T-helper 1 cell treated with Interleukin-12 subunit alpha and Interleukin-12 subunit beta and Interleukin-4 antibody, amounts not matched to agents 30 μg/mL and 1 μg/mL, for 36 hours (primary cell): ENCODE measurements around the gene CTRL.

Experiments
- H3K27ac Mint-ChIP-seq: one replicate; pipeline ENCODE4 v1.8.0; 2021; ENCODE audit warnings: mild to moderate bottlenecking, mixed read lengths
- H3K27me3 Mint-ChIP-seq: one replicate; pipeline ENCODE4 v1.8.0; 2021; ENCODE audit warnings: low read depth, mixed read lengths
- H3K36me3 Mint-ChIP-seq: one replicate; pipeline ENCODE4 v1.8.0; 2021; ENCODE audit warnings: low read depth, mixed read lengths
- H3K4me1 Mint-ChIP-seq: one replicate; pipeline ENCODE4 v1.8.0; 2021; ENCODE audit warnings: low read depth, mixed read lengths
- H3K4me3 Mint-ChIP-seq: one replicate; pipeline ENCODE4 v1.8.0; 2021; ENCODE audit warnings: mild to moderate bottlenecking, moderate library complexity, mixed read lengths
- H3K9me3 Mint-ChIP-seq: one replicate; pipeline ENCODE4 v1.8.0; 2021; ENCODE audit warnings: mixed read lengths

Gene CTRL

DNA sequence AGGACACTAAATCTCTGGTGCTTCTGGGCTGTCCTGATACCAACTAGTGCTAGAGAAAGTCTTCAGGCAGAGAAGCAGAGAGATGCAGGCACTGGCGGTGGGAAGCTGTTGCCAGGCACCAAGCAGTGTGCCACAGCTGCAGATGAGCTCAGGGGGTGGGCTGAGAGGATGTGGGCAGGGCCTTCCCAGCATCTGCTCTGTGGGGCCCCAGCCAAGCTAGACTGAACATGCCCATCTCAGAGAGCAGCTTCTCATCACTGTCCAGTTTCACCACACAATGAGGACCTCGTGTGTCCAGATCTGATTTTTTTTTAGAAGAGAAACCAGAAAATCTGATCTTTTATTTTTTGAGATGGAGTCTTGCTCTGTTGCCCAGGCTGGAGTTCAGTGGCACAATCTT lies 21.5 kb downstream of the CTRL start:
- H3K4me3 Mint-ChIP-seq, result peak overlapping the region; percentile 7
- no peaks in the 10 kb centered on the region for H3K9me3 Mint-ChIP-seq
- H3K27me3 Mint-ChIP-seq, result no peaks in the 10 kb centered on the region
- peaks cover 16% of the 10 kb centered on the region for H3K36me3 Mint-ChIP-seq
- H3K4me1 Mint-ChIP-seq, result peaks cover 17% of the 10 kb centered on the region
- H3K27ac Mint-ChIP-seq, result peak overlapping the region; percentile 63

DNA sequence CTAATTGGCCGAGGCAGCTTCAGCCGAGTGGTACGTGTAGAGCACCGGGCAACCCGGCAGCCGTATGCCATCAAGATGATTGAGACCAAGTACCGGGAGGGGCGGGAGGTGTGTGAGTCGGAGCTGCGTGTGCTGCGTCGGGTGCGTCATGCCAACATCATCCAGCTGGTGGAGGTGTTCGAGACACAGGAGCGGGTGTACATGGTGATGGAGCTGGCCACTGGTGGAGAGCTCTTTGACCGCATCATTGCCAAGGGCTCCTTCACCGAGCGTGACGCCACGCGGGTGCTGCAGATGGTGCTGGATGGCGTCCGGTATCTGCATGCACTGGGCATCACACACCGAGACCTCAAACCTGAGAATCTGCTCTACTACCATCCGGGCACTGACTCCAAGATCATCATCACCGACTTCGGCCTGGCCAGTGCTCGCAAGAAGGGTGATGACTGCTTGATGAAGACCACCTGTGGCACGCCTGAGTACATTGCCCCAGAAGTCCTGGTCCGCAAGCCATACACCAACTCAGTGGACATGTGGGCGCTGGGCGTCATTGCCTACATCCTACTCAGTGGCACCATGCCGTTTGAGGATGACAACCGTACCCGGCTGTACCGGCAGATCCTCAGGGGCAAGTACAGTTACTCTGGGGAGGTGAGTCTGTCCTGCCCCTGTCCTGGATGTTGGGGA lies 22.5 kb downstream of the CTRL start:
- peaks cover 14% of the 10 kb centered on the region for H3K36me3 Mint-ChIP-seq
- no peak overlapping the region for H3K4me3 Mint-ChIP-seq
- H3K4me1 Mint-ChIP-seq, result peaks cover 15% of the 10 kb centered on the region

DNA sequence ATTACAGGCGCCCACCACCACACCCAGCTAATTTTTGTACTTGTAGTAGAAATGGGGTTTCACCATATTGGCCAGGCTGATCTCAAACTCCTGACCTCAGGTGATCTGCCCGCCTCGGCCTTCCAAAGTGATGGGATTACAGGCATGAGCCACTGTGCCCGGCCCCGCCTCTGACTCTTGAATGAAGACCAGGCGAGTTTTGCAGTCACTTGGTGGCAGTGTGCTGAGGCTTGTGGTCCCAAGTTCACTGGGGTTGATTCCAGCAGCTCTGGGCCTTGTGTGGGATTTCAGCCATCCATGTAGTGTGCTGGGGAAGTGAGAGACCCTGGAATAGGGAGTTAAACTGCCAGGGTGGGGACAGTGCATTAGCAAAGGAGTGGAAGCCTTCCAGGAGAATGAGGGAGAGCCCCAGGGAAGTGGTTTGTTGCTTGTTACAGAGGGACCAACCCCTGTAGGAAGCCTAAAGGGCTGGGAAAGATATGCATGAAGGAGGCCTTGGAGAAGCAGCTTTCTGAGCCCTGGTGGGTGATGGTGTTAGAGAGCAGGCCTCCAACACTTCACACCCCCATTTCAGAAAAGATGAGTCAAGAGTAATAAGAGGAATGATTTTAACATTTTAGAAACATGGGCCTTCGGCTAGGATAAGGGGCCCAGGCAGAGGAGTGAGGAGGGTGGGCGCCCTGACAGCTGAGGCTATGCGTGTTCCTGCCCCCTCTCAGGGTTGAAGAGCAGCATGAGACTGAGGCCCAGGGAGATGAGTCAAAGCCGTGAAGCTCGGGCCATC lies 24.1 kb downstream of the CTRL start:
- Mint-ChIP-seq H3K4me3 (no peak overlapping the region), H3K9me3 (no peaks in the 10 kb centered on the region), H3K27me3 (no peaks in the 10 kb centered on the region), H3K36me3 (peaks cover 17% of the 10 kb centered on the region), H3K4me1 (peaks cover 15% of the 10 kb centered on the region), H3K27ac (peak overlapping the region; percentile 0)

More for the DNA sequence above, 22.5 kb downstream of the CTRL start:
- Mint-ChIP-seq H3K9me3 (no peaks in the 10 kb centered on the region), H3K27me3 (no peaks in the 10 kb centered on the region), H3K27ac (peak overlapping the region; percentile 75)

DNA sequence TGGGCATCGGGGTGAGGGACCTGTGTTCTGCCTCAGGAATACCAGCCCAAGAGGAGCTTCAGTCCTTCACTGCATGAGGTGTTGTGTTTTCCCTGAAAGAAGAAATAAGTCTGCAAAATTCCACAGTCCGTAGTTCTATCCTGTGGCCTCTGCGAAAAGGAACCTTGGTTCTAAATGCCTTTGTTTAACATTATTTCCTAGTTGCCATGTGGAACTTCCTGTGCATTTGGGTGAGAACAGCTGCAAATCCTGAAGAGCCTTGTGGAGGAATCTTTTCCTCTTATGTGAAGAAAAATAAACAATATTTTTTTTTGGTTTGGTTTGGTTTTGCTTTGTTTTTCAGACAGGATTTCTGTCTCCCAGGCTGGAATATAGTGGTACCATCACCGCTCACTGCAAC lies 28.8 kb downstream of the CTRL start:
- no peak overlapping the region for H3K4me3 Mint-ChIP-seq
- peaks cover 3% of the 10 kb centered on the region for H3K4me1 Mint-ChIP-seq
- no peak overlapping the region for H3K27ac Mint-ChIP-seq
- no peaks in the 10 kb centered on the region for H3K27me3 Mint-ChIP-seq
- H3K9me3 Mint-ChIP-seq, result no peaks in the 10 kb centered on the region
- peaks cover 6% of the 10 kb centered on the region for H3K36me3 Mint-ChIP-seq

DNA sequence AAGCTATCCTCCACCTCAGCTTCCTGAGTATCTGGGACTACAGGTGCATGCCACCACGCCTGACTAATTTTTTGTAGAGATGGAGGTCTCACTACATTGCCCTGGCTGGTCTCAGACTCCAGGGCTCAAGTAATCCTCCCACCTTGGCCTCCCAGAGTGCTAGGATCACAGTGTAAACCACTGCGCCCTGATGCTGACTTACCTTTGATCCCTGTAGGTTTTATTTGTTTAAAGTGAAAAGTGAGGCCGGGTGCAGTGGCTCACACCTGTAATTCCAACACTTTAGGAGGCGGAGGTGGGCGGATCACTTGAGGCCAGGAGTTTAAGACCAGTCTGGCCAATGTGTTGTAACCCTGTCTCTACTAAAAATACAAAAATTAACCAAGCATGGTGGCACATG lies 29.9 kb downstream of the CTRL start:
- H3K36me3 Mint-ChIP-seq, result peaks cover 7% of the 10 kb centered on the region
- H3K4me3 Mint-ChIP-seq, result no peak overlapping the region
- no peaks in the 10 kb centered on the region for H3K9me3 Mint-ChIP-seq
- no peaks in the 10 kb centered on the region for H3K27me3 Mint-ChIP-seq
- no peak overlapping the region for H3K27ac Mint-ChIP-seq
- peaks cover 5% of the 10 kb centered on the region for H3K4me1 Mint-ChIP-seq

DNA sequence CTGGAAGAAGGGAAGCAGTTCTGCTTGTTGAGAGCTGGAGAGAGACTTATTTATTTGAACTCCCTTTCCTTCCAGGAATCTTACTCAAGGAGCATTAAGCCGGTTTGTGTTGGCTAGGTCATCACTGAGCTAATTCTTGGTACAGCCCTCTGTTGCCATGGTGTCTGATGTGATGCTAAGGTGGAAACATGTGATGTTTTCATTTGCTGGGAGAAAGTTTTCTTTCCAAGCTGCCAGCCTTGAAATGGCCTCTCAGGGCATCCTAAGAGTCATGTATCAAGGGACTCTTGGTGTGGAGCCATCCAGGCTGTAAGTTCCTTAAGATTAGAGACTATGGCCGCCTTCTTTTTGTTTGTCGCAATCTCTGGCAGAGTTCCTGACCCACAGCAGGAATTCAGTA lies 34.4 kb downstream of the CTRL start:
- Mint-ChIP-seq H3K36me3 (peaks cover 2% of the 10 kb centered on the region), H3K27ac (no peak overlapping the region), H3K4me1 (peaks cover 23% of the 10 kb centered on the region), H3K27me3 (no peaks in the 10 kb centered on the region), H3K4me3 (no peak overlapping the region), H3K9me3 (no peaks in the 10 kb centered on the region)

DNA sequence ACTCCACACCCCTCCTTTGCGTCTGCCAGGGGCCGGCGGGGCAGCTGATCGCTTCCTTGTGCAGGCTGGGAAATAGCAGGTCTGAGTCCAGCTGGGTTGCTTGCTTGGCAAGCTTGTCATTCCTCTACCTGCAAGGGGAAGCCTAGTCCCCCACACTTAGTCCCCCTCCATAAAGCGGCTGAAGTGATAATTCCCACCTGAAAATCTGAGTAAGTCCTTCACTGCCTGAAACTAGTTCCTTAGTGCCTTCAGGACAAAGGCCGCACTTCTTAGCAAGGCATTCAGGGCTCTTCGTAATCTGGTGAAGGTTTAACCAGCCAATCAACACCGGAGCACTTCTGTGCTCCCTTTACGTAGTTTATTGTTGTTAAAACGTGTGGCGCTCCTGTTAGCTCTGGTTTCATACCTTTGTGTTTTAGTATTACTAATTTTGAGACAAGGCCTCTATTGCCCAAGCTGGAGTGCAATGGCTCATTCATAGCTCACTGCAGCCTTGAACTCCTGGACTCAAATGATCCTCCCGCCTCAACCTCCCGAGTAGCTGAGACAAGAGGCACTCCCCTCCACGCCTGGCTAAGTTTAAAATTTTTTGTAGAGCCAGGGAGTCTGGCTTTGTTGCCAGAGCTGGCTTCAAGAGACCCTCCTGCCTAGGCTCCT lies 37.8 kb downstream of the CTRL start:
- peaks cover 23% of the 10 kb centered on the region for H3K4me1 Mint-ChIP-seq
- H3K27ac Mint-ChIP-seq, result peak overlapping the region; percentile 94
- no peaks in the 10 kb centered on the region for H3K27me3 Mint-ChIP-seq
- peaks cover 2% of the 10 kb centered on the region for H3K36me3 Mint-ChIP-seq
- H3K9me3 Mint-ChIP-seq, result no peaks in the 10 kb centered on the region
- peak overlapping the region; percentile 95 for H3K4me3 Mint-ChIP-seq

DNA sequence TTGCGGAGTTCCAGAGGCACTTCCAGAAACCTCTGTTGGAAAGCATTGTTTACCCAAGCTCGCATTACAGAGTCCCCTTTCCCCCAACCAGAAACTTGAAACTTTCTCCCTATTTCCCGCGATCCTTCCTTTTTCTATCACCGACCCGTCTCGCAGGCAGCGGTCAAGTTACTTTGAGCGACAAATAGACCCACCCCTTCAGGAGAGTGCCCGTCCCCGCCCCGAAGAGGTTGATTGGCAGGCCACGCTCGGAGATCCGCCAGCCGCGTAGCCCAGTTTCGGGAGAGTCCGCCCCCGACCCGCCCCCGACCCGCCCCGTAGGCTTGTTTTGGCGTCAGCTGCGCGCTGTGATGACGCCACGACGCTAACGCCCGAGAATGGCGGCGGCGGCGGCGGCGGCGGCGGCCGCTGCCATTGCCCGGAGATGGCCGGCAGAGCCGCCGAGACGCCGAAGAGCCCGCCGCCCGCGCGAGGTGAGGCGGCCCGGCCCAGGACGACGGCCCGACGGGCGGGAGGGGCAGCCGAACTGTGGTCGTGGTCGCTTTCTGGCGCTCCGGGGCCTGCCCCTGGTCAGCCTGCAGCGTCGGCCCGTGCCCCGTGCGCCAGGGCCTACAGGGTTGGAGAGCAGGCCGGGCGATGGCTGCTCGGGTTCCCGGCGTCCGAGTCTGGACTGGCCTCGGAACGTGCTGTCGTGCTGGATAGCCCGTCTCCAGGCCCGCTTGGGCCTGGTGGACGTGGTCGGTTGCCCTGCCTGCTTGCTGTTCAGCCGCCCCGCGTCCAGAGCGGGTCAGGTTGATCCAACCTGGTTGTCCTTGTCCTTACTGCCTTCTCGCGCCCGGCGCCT lies 38.5 kb downstream of the CTRL start, which contains the start of gene PSKH1:
Gene PSKH1 (plus strand): TSS at position 356 of the 844 bp plus-strand sequence. CDS start 15,496 bp downstream, outside the sequence.
- H3K27me3 Mint-ChIP-seq, result no peaks in the 10 kb centered on the region
- H3K4me3 Mint-ChIP-seq, result peak within 1 kb of the TSS; percentile 95
- H3K27ac Mint-ChIP-seq, result peak within 1 kb of the TSS; percentile 94
- no peaks in the 10 kb centered on the region for H3K9me3 Mint-ChIP-seq
- H3K4me1 Mint-ChIP-seq, result peaks cover 20% of the 10 kb centered on the region
- peaks cover 2% of the 10 kb centered on the region for H3K36me3 Mint-ChIP-seq

DNA sequence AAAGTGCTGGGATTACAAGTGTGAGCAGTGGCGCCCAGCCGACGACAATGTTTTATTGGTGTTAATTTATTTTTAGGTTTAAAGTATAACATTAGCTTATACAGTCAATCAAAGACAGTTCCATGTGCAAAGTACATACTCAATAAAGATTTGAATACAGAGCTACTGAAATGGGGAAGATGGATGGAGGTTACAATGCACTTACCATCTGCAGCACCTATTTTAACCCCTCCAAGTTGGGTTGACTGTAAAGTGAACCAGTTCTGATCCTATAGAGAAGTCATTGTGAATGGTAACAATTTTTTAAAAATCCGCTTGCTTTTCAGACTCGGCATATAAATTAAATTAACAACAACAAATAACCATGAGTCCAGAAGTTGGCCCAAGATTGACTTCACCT lies 39.3 kb downstream of the CTRL start:
- Mint-ChIP-seq H3K27ac (peak overlapping the region; percentile 88), H3K4me1 (peaks cover 20% of the 10 kb centered on the region)

DNA sequence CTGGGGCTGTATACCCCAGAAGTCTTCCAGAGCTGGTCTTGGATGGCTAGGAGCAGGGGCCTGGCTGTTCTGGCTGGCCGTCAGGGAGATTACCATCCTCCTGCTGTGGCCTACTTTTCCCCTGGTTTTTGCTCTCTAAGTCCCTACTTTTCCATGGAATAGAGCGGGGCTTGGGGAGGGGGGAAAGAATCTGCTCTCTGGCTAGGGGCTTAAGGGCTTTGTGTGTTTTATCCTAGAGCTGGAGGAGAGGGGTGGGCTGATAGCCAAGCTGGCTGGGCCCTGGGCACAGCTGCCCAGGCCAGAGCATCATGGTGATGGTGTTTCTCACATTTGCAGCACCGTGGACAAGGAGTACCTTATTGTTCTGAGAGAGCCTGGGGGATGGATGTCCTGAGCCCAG lies 43.3 kb downstream of the CTRL start:
- Mint-ChIP-seq H3K9me3 (no peaks in the 10 kb centered on the region), H3K36me3 (peaks cover 11% of the 10 kb centered on the region), H3K4me1 (peaks cover 7% of the 10 kb centered on the region), H3K27ac (no peak overlapping the region), H3K27me3 (no peaks in the 10 kb centered on the region), H3K4me3 (no peak overlapping the region)

More for the DNA sequence above, 39.3 kb downstream of the CTRL start:
- H3K9me3 Mint-ChIP-seq, result no peaks in the 10 kb centered on the region
- no peaks in the 10 kb centered on the region for H3K27me3 Mint-ChIP-seq
- H3K4me3 Mint-ChIP-seq, result peak overlapping the region; percentile 90
- H3K36me3 Mint-ChIP-seq, result peaks cover 2% of the 10 kb centered on the region

DNA sequence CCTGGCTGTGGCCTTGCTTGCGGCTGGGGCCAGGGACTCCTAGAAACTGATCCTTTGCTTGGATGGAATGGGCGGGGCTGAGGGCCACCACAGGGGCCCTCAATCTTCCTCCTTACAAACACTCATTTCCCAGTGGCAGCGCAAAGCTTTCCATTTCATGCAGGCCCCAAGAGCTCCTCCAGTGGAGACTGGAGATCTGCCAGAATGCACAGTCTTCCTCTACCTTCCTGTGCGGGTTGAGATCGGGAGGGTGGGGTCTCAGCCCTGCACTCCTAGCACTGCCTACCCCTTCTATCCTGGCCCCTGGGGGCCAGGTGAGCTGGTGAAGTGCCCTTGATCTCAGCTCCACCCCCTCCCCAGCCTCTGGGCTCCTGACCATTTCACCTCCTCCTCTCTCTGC lies 45.3 kb downstream of the CTRL start:
- no peaks in the 10 kb centered on the region for H3K4me1 Mint-ChIP-seq
- H3K36me3 Mint-ChIP-seq, result peaks cover 17% of the 10 kb centered on the region
- H3K27ac Mint-ChIP-seq, result peak overlapping the region; percentile 36
- H3K9me3 Mint-ChIP-seq, result no peaks in the 10 kb centered on the region
- H3K27me3 Mint-ChIP-seq, result no peaks in the 10 kb centered on the region
- H3K4me3 Mint-ChIP-seq, result no peak overlapping the region

DNA sequence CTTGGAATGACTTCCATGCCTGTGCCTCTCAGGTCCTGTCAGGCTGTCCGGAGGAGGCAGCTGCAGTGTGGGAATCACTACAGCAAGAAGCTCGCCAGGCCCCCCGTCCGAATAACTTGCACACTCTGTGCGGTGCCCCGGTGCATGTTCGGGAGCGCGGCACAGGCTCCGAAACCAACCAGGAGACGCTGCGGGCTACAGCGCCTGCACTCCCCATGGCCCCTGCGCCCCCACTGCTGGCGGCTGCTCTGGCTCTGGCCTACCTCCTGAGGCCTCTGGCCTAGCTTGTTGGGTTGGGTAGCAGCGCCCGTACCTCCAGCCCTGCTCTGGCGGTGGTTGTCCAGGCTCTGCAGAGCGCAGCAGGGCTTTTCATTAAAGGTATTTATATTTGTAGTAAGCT lies 45.7 kb downstream of the CTRL start:
- H3K27me3 Mint-ChIP-seq, result no peaks in the 10 kb centered on the region
- no peaks in the 10 kb centered on the region for H3K9me3 Mint-ChIP-seq
- H3K27ac Mint-ChIP-seq, result no peak overlapping the region

DNA sequence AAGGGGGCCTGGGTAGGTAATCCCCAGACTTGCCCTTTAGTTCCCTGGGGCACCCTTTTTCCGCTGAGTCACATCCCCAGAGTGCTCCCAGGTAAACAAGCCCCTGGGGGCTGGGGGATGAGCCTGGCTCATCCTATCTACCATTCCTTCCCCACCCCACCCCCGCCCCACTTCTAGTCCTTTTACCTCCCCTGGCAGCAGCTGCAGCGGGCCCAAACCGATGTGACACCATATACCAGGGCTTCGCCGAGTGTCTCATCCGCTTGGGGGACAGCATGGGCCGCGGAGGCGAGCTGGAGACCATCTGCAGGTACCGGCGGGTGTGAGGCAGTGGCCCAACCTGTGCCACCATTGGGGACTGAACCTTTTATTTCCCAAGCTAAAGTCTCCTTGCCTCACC lies 46.1 kb downstream of the CTRL start:
- H3K36me3 Mint-ChIP-seq, result peaks cover 21% of the 10 kb centered on the region
- no peak overlapping the region for H3K4me3 Mint-ChIP-seq
- no peaks in the 10 kb centered on the region for H3K4me1 Mint-ChIP-seq
- H3K27me3 Mint-ChIP-seq, result no peaks in the 10 kb centered on the region
- no peaks in the 10 kb centered on the region for H3K9me3 Mint-ChIP-seq
- H3K27ac Mint-ChIP-seq, result no peak overlapping the region

More for the DNA sequence above, 45.7 kb downstream of the CTRL start:
- no peaks in the 10 kb centered on the region for H3K4me1 Mint-ChIP-seq
- peaks cover 20% of the 10 kb centered on the region for H3K36me3 Mint-ChIP-seq
- no peak overlapping the region for H3K4me3 Mint-ChIP-seq

DNA sequence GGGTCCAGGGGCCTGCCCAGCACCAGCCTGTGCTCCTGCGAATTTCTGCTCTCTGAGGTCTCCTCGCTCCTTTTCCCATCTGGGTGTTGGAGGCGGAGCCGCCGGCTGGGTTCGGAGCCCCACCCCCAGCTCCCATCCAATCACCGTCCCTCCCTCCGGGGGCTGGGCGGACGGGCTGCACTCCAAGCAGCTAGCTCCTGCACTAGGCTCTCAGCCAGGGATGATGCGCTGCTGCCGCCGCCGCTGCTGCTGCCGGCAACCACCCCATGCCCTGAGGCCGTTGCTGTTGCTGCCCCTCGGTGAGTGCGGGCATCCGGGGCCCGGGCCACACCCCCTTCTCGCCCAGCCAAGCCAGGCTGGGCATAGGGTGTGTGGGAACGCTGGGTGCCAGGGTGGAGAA lies 47.0 kb downstream of the CTRL start, which contains the start of gene NRN1L:
Gene NRN1L (plus strand): TSS at position 202 of the 400 bp plus-strand sequence. CDS start 19 bp downstream, at position 221.
- Mint-ChIP-seq H3K27me3 (no peaks in the 10 kb centered on the region), H3K4me3 (no peak within 1 kb of the TSS), H3K4me1 (no peaks in the 10 kb centered on the region), H3K36me3 (peaks cover 25% of the 10 kb centered on the region), H3K27ac (no peak within 1 kb of the TSS), H3K9me3 (no peaks in the 10 kb centered on the region)
